ENCODE results near the gene CNNM3. TPM values are rescaled to one million over a fixed set of nuclear protein-coding genes. Genes with fewer than 3 reads are reported as not detected.
A peak's percentile ranks its signal among the peaks of the same experiment; 100 is the strongest.

The CNNM3 gene
- total RNA-seq, 1 donor from 2014 or later: 6.1 TPM

DNA sequence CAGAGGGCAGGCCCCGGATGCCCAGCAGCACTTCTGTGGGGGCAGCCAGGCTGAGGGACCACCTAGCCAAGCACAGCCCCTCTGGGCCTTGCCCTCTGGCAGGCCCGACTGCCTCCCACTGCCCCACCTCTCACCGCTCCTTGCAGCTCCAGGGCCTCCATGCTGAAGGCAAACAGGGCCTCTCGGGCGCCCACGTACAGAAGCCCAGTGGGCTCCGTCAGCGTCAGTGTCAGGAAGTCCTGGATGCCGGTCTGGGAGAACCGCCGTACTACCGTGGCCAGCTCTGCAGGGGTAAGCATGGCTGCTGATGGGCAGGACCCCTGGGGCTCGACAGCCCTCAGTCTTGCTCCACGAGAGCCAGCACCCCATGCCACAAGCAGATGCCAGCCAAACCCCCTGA, 50.1 kb downstream of the CNNM3 start:
- no peak for ATAC-seq

DNA sequence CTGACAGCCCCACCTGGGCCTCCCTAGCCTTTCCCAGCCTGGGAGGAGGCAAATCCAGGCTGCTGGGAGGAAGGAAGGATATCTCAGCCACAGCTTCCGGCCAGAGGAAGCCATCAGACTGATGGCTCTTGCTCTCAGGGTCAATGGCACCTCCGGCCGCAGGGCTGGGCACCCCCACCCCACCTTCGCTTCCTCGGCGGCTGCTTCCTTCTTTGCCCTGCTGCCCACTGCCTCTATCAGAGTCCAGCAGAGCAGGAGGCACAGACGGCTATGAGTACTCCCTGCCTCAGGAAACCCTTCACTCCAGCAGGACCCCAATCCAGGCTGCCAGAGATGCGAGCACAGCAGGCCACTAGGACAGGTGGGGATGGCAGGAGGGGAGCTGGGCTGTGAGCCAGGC, 50.5 kb downstream of the CNNM3 start:
- ATAC-seq: no peak

DNA sequence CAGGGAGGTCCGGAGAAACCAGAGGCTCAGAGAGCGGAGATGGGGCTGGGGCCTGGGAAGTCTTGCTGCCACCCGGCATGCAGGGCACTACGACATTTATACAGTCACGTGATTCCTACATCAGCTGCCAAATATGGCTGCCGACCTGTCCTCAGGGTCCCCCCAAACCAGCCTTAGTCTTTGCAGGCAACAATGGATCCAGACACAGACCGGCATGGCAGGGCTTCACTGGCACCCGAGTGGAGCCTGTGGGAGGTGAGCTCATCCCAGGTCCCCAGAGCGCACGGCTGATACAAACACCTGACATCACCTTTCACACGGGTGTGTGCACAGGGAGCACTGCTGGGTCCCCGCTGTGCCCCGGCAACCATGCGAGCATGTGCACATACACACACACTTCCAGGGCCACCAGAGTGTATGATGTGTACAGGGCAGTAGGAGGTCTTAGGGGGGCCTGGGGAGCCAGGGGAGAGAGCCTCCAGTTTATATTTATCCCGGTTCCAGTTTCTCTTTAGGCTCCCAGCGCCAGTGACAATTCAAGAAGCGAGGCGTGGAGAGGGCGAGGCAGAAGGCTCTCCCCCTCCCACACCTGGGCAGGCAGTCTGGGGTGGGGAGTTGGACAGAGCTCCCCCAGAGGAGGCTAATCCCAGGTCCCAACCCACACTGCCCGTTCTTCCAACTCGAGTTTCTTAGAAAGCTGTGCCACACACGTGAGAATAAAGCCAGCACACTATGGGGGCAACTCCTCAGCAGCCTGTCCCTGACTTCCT, 51.1 kb downstream of the CNNM3 start:
- no peak for ATAC-seq

DNA sequence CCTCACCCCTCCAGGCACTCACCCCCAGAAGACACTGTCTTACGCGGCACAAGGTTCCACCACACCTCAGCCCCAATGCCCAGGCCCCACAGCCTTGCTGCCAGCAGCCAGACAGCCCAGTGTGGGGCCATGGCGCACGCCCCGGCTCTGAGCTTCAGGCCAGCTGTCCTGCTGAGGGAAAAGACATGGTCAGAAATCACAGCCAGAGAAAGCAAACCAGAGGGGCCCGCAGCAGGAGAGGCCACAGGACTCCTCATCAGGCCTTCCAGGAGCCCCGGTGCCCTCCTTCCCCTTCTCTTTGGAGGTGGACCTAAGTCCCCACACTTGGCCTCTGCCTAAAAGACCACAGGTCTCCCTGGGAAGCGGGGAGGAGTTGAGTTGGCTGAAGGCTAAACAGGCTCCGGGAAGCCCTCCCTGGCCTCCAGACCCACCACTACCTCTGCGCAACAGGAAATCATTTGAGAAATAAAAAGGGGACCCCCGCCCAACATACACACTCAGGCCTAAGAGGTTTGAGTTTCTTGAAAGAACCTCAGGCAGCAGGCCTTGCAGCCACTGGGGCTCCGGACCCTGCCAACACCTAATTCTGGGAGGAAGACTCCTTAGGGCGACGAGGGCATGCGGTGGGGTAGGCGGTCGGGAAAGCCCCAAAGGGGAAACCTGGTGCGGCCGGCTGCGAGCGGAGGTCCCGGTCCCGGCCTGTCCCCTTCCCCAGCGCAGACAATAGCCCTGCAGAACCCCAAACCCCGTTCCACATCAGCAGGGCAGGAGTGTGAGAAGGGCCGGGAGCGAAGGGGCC, 51.9 kb downstream of the CNNM3 start:
- ATAC-seq: no peak

DNA sequence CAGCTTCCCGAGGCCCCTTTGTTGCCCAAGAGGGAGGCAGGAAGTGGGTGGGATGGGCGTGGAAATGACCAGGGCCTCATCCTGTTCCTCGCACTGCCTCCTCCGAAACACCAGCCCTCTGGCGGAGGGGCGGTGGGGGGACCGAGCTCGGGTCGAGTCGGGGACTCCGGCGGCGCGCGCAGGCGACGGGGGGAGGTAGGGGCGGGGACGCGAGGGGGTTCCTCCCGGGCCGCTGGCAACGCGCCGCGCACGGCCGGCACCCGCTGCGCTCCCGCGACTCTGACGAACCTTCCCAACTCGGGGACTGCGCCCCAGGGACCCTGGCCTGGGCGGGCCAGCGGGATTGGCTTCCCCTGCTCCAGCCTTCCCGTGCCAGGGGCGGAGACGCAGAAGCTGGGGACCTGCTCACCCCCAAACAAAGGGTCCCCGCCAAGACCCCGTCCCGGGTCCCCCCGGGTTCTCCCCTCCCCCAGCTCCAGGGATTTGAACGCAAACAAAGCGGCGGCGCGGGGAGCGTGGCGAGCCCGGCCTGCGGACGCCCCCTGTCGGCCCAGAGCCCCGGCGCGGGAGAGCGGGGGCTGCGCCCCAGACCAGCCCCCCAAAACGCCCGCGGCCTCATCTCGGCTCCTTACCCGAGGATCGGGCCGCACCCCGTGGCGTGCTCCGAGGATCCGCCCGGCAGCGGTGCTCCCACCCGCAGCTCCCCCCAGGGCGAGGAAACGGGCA, 52.6 kb downstream of the CNNM3 start:
- peak; percentile 39 for ATAC-seq

DNA sequence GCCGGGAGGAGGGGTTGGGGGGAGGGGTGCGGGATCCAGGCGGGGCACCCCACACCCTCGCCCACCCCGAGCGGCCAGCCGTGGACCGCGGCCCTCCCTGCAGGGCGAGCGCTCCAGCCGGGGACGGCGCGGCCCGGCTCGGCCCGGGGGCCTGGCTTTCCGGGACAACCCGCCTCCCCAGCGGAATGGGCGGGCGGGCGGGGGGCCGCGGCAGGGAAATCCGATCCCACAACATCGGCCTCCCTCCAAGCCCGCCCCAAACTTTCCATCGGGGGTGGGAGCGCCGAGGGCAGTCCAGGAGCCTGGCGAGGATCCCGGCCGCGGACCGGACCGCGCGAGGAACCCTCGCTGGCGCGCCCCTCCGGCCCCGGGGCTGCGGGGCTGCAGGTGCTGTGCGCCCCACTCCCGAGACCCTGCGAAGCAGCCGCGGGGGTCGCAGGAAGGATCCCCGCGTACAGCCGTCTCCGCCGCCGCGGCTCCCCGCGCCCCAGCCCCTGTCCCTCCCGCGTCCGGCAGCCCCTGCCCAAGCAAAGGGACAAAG, 53.3 kb downstream of the CNNM3 start:
- ATAC-seq: peak; percentile 31

DNA sequence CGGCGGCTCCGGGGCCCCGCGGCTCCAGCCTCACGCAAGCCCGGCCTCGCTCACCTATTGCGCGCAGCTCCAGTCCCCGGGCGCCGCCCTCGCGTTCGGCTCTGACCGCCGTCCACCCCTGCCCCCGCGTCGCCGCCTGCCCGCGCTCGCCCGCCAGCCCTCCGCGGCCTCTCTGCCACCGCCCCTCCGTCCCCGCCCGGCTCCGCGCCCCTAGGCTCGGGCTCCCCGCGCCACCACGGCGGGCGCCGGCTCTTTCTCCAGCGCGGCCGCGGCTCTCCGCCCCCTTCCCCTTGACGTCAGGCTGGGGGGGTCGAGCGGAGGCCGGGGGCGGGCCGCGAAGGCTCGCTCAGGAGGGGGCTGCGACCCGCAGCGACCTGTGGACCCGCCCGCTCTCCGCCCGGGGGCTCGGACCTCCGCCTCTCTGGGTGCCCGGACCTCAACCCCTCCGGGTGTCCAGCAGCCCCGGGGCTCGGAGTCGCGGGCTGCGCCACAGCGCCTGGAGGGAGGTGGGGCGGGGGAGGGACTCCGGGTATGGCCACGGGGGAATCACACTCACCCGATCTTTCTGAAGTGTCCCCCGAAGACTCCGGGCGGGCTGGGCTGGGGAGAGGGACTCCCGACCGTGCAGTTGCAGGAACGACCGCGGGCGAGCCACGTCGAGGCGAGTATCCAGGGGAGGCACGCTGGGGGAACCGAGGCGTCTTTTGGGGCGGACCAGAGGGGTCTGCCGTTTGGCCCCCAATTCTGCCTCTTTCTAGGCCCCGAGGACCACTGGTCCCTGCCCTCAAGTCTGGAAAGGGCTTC, 54.0 kb downstream of the CNNM3 start, which contains the start of gene SEMA4C:
Gene SEMA4C (minus strand): TSS at position 259 of the 804 bp plus-strand sequence. CDS start 2,194 bp downstream, outside the sequence.
- peak; percentile 39 for ATAC-seq

DNA sequence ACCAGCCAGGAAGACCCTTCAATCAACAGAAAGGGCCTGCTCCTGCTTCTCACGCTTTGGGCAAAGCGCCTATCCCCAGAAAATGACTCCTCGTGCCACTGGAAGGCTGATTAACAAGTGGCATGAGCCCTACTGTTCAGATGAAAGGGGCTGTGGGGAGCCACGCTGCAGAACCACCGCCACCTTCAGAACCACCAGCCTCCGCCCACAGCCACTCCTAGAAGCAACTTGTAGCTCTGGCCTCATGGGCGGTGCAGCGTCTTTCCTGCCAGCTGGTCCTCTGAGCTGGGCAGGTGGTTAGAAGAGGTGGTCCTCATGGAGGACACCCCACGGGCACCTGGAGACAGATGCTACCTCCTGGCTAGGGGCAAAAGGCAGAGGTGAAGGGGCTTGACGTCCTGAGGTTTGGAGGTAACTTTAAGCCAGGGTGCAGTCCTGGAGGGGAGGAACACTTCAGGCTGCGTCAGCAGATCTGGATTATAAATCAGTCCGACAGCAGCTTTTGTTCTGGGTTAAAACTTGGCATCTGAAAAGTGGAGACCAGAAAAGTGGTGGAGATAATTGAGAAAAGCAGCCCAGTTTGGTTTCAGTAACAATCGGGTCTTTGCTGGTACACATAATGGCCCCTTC, 54.7 kb downstream of the CNNM3 start:
- peak; percentile 53 for ATAC-seq

DNA sequence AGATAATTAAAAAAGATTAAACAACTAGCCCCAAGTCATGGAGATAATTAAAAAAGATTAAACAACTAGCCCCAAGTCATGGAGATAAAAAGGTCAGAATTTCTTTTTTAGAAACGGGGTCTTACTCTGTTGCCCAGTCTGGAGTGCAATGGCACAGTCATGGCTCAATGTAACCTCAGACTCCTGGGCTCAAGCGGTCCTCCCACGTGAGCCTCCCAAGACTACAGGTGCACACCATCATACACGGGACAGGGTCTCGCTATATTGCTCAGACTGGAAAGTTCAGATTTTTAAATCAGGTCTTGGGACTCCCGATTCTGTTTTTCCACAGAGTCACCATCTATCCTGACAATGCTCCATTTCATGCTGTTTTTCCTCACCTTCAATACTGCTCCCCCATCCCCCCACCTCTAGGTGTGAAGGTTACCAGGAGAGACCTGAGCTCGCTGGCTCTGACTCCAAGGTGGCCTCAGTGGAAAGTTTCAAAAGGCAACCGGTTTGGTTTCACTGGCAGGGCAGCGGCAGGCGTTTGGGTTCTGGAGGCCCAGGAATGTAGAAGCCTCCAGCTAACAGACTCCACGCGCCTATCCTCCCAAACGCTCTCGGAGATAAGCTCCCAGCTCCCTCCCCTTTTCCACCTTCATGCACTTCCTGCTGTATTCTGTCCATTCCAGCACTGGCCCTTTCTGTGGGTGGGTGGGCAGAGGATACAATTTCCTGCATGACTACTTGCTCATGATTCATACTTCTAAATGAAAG, 56.7 kb downstream of the CNNM3 start:
- ATAC-seq: no peak

DNA sequence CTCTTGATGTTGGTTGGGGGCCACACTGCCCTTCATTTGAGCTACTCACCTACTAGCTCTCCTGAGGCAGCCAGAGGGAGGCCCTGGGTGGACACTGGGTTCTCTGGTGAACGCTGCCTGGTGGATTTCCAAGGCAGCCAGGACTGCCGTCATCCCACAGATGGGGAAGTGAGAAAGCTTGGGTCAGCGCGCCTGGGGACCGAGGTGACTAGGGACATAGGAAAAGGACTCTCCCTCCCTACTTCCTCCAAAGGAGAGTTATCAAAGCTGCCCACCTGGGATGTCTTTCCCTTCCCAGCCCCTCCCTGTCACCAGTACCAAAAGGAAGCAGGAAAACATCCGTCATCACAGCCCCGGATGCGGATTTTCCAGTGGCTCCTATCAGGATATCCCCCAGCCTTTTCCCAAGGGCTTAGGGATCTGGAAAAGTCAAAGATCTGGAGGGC, 57.6 kb downstream of the CNNM3 start:
- ATAC-seq: no peak

DNA sequence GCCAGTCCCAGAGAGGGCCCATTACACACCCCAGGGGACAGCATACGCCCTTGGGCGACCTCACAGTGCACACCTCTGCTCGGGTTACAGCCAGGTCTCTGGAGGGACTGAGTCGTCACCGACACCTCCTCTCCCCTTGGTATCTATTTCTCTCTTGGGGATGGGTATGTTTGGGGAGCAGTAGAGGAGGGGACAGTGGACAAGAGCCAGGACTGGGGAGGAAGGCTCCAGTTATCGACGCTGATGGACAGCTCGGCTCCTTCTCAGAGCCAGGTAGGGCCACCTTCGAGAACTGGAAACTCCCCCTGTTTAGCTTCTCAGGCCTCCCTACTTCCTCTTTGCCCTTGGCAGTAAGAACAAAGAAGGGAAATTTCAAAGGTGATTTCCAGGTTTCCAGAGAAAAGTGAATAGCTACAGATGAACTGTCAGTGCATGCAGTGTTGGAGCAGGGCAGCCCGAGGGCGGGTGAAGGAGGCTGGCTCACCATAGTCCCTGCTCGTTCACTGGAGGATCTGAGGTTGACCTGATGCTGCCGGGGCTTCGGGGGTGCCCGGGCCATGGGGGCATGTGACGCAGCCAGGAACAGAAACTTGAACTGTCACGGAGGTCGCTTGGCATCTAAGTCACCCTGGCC, 58.2 kb downstream of the CNNM3 start:
- peak; percentile 10 for ATAC-seq

DNA sequence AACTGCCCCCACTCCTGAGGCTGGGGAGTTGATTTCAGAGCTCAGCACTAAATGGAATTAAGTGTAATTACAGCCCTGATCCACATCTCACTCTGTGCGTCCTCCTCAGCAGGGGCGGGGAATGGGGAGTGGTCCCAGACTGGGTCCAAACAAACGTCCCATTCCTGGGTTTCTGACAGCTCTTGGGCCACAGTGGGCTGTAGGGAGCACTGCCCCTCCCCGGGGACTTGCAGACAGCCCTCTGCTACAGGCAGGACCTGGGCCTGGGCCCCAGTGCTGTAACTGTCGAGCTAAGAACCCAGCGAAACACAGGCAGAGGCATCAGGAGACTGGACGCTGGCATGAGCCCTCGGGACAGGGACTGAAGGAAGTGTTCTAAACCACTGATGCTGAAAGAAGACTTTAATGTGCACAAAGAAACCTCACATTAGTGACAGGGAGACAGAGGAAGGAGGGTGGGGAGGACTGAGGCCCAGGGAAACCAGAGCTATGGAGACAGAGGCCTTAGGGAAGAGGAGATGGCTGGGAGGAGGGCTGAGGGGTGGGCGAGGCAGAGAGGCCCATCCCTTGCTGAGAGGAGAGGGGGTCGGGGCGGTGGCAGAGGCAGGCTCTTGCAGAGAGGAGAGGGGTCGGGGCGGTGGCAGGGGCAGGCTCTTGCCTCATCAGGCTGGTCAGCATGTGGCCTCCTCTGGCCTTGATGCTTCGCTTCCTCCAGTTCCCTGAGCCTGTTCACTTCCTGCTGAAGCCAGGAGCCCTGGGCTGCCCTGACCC, 59.6 kb downstream of the CNNM3 start:
- ATAC-seq: no peak

DNA sequence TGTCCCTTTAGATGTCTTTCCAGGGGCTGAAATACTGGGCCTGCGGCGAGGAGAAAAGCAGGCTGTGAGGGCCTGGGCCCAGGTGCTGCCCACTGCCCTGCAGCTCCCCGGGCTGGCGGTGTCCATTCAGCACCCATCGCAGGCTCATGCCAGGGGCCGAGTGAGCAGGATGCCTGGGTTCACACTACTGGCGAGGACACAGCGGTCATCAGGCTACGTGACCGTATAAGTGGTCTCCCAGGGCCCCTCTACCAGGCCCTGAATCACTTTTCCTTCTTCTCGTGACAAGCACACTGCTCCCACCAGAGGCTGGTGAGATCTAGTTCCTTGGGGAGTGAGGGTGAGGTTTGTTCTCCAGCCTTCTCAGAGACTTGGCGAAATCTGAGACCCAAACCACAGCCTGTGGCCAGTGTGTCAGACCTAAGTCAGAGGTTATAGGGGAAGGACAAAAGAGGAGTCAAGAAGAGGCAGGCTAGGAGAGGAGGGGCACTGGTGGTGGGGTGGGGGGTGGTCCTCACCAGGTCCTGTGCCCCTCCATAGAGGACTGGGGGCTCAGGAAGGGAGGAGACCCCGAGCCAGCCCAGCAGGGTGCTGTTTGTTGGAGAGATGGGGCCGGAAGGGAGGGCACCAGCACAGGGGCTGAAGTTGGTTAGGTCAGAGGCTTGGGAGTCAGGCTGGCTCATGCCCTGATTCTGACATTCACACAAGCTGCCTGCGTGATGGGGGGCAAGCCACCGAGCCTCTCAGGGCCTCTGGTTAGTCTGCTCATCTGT, 60.4 kb downstream of the CNNM3 start:
- no peak for ATAC-seq

DNA sequence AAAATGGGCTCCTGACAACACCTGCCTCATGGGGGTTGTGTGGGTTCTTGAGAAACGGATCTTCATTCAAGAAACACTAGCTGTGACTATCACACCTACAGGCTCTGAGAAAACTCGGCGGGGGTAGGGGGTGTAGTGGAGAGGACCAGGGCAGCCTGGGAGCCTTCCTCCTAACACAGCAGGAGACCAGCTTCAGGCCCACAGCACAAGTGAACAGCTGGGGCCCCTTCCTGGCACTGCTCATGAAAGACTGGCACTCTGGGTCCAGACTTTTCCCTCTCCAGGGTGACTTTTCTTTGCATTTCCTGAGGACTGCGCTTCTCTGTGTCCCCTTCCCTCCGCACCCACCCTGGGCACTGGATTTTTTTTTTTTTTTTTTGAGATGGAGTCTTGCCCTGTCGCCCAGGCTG, 61.0 kb downstream of the CNNM3 start:
- no peak for ATAC-seq

DNA sequence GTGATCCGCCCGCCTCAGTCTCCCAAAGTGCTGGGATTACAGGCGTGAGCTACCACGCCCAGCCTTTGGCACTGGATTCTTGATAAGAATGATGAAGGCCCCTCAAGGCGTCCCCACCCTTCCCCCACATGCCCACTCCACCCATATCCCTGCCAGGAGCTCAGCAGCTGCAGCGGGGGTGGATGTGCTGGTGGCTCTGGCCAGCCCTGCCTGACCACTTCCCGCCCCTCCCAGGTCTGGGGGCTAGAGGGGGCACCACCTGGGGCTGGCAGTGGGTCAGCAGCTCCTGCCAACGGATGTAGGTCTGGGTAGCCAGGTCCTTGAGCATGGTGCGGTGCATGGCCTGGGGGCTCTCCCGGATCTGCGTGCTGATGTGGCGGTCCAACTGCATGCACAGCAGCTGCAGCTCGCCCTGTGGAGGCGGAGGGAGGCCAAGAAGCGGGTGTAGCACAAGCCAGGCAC, 61.6 kb downstream of the CNNM3 start:
- no peak for ATAC-seq

DNA sequence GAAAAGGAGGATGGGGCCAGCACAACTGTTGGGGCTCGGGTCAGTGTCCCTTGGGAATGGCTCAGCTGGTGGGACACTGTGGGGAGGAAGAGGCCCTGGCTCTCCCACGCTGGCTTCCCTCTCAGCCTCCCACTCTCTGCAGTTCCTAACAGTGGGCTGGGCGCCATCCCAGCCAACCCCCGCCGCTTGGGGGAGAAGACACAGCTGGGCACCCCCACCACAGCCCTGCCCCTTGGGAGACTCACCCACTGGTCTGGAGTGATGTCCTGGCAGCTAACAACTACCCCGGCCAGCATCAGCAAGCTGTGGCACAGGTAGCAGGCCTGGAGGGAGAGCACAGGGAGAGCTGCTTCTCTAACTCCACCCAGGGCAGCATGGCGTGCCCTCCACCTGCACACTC, 62.1 kb downstream of the CNNM3 start:
- no peak for ATAC-seq

DNA sequence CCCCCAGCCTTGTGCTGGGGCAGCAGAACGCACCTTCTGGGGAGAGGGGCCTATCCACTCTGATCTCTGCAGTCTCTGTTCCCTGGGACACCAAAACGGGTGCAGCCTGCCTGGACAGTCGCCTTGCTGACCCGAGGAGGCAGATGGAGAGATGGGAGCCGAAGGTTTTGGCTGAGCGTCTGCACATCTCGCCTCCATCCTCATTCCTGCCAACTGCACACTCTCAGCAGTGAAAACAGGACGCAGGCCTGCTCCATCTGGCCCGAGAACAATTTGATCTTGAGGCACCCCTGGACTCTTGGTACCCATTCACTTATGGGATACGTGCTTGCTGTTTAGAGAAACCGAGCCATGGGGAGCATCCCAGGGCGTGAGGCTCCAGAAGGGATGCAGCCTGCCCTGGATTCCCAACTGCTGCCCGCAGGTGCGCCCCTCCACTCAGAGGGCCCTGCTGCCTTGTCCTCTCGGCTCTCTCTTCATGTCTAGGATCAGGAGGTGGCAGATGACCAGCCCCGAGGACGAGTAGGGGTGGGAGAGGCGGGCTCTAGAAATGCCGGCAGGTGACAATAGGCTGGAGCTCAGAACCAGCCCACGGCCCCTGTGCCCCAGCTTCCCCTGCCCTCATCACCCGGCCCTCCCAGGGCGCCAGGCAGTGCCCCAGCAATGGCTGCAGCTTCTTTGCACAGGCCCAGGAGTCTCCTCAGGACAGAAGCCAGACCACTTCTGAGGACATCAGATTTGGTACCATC, 62.9 kb downstream of the CNNM3 start:
- ATAC-seq: no peak
